Fibroblast of villous mesenchyme (primary cell): Measurements from ENCODE around the gene NEU4. TPM values are rescaled to one million over a fixed set of nuclear protein-coding genes. Genes with fewer than 3 reads are reported as not detected.
"Not testable (repeated sequence)": the region's sequence is repeated elsewhere in the genome, so short reads cannot be mapped to it uniquely, and the experiment has no call there.

Source experiments
- DNase-seq: peaks from one replicate; pipeline ENCODE4 v3.0.0-alpha.2; 2010; ENCODE audit warnings: low read depth
- H3K4me3 ChIP-seq: 2 replicates; pipeline ENCODE4 v1.5.1; 2011; ENCODE audit warnings: low read depth, mild to moderate bottlenecking, low read length
- CTCF ChIP-seq: IDR thresholded peaks from 2 replicates; pipeline ENCODE4 v1.5.1; 2012; ENCODE audit warnings: low read depth, mild to moderate bottlenecking, low read length; ENCODE audit not compliant: insufficient read depth
- total RNA-seq: library from RNA; depleted of rRNA; stranded (reverse); fragments of >200 nt; gene quantifications from 2 replicates; pipeline ENCODE4 v1.2.3, GENCODE V29; 2012

Gene NEU4
- total RNA-seq, 1 donor, result not detected

GRCh38 chr2:241788572-241788971, 20.4 kb upstream of the NEU4 start:
- DNase-seq, result no peak
- no peak overlapping the region for H3K4me3 ChIP-seq
- TF ChIP-seq CTCF, result no peak

- DNase-seq, H3K4me3 ChIP-seq: not testable (repeated sequence)
Observed at GRCh38 chr2:241791385-241791784, 17.6 kb upstream of the NEU4 start.

- no peak overlapping the region for H3K4me3 ChIP-seq
- TF ChIP-seq CTCF, result no peak
- no peak for DNase-seq
Observed at GRCh38 chr2:241793385-241793784, 15.6 kb upstream of the NEU4 start.

GRCh38 chr2:241794250-241794823, 14.7 kb upstream of the NEU4 start:
- no peak overlapping the region for H3K4me3 ChIP-seq
- no peak for TF ChIP-seq CTCF
- no peak for DNase-seq

- H3K4me3 ChIP-seq, result no peak overlapping the region
- TF ChIP-seq CTCF, result no peak
- no peak for DNase-seq
Observed at GRCh38 chr2:241795021-241795999, 13.7 kb upstream of the NEU4 start.

GRCh38 chr2:241796209-241796608, 12.8 kb upstream of the NEU4 start:
- no peak for TF ChIP-seq CTCF
- DNase-seq, result no peak
- no peak overlapping the region for H3K4me3 ChIP-seq

- no peak overlapping the region for H3K4me3 ChIP-seq
- DNase-seq, result no peak
- no peak for TF ChIP-seq CTCF
Observed at GRCh38 chr2:241796610-241797138, 12.3 kb upstream of the NEU4 start.
